Testis (tissue), 2 donors: ENCODE data around the gene GPR162.

Experiments used
- CTCF ChIP-seq, 3 experiments: fragments of 450-650 bp in 2 of 3; fragments of 200-600 bp in 1 of 3; sonication (generic) in 1 of 3; IDR thresholded peaks; one replicate each; pipeline ENCODE4 v1.5.1; 2016 to 2019; ENCODE audit warnings: antibody characterized with exemption in 3 of 3, mild to moderate bottlenecking in 2 of 3, moderate library complexity in 1 of 3
- POLR2A ChIP-seq: fragments of 450-650 bp; IDR thresholded peaks from one replicate; pipeline ENCODE4 v1.6.1; 2017; ENCODE audit warnings: antibody characterized with exemption, mild to moderate bottlenecking, moderate library complexity

GRCh38 chr12:6830286-6830890, 8.8 kb downstream of the GPR162 start:
- TF ChIP-seq POLR2A (no peak), CTCF (IDR thresholded peaks at IDR 0.05) (no peak)
